AG04450 (cell line): ENCODE data around the gene SGO2. TPM values are rescaled to one million over a fixed set of nuclear protein-coding genes. Genes with fewer than 3 reads are reported as not detected.

Source experiments
- CTCF ChIA-PET: fragments of 300-600, 350-600 bp; formaldehyde crosslinking; extraction: SDS; loops from one replicate; lab custom pipeline; 2022; ENCODE audit warnings: antibody characterized with exemption, inconsistent platforms; lab: Charles Lee
- POLR2A ChIA-PET: fragments of 350-600 bp; formaldehyde crosslinking; extraction: SDS; loops from one replicate; lab custom pipeline; 2021; ENCODE audit warnings: antibody characterized with exemption, inconsistent platforms; lab: Yijun Ruan, JAX
- DNase-seq: peaks from one replicate; pipeline ENCODE4 v3.0.0-alpha.2; 2011; ENCODE audit warnings: low read depth, low spot score
- H3K27ac ChIP-seq: one replicate; pipeline ENCODE4 v1.5.1; 2012; ENCODE audit warnings: low read depth, low read length, control low read depth
- H3K27me3 ChIP-seq: one replicate; pipeline ENCODE4 v1.6.0; 2012; ENCODE audit warnings: low read length; ENCODE audit not compliant: control insufficient read depth, insufficient read depth
- H3K4me3 ChIP-seq: 2 replicates; pipeline ENCODE4 v1.5.1; 2011; ENCODE audit warnings: mild to moderate bottlenecking, low read depth, low read length, control low read depth
- H3K9me3 ChIP-seq: 2 replicates; pipeline ENCODE4 v1.5.1; 2012; ENCODE audit warnings: low read length; ENCODE audit not compliant: control insufficient read depth, insufficient read depth
- CTCF ChIP-seq: IDR thresholded peaks from 2 replicates; pipeline ENCODE4 v1.5.1; 2011; ENCODE audit warnings: low read depth, low read length, control low read depth, inconsistent platforms
- polyA plus RNA-seq: library from polyadenylated mRNA; depleted of rRNA; stranded (reverse); fragments of >200 nt; gene quantifications from 2 replicates; pipeline ENCODE4 v1.2.3, GENCODE V29; 2011

The SGO2 gene
- polyA plus RNA-seq, 1 experiment = 8.4 TPM

GRCh38 chr2:200616193-200616592 is 90.2 kb downstream of the SGO2 start:
- Histone ChIP-seq H3K27ac (no peak overlapping the region), H3K4me3 (no peak overlapping the region), H3K27me3 (no peaks in the 10 kb centered on the region), H3K9me3 (no peaks in the 10 kb centered on the region)
- no peak for TF ChIP-seq CTCF
- no peak for DNase-seq
- POLR2A ChIA-PET = interaction anchor here (0.6 to 0.7 kb wide), 3 partner anchors 132 to 252 kb away, joined by 3 to 5 read pairs (median 4); no protein-coding TSS in a partner anchor
- CTCF ChIA-PET = interaction anchor here (1.0 to 3.5 kb wide), 4 partner anchors 10 to 87 kb away, joined by 7 to 55 read pairs (median 10); no protein-coding TSS in a partner anchor

GRCh38 chr2:200616656-200617055 is 90.6 kb downstream of the SGO2 start:
- ChIA-PET CTCF (interaction anchor here (0.6 to 3.5 kb wide), 4 partner anchors 38 to 642 kb away, joined by 5 to 55 read pairs (median 10); no protein-coding TSS in a partner anchor), POLR2A (interaction anchor here (0.7 kb wide), 2 partner anchors 170 to 195 kb away, joined by 3 to 8 read pairs; partner anchors contain the start of gene BZW1)
- H3K9me3 ChIP-seq = no peaks in the 10 kb centered on the region
- TF ChIP-seq CTCF = no peak
- H3K27ac ChIP-seq = no peak overlapping the region
- no peaks in the 10 kb centered on the region for H3K27me3 ChIP-seq
- no peak for DNase-seq
- H3K4me3 ChIP-seq = no peak overlapping the region

GRCh38 chr2:200617156-200618053 is 91.4 kb downstream of the SGO2 start:
- no peak overlapping the region for H3K27ac ChIP-seq
- no peak overlapping the region for H3K4me3 ChIP-seq
- DNase-seq = no peak
- CTCF ChIA-PET = interaction anchor here (0.6 to 3.5 kb wide), 3 partner anchors 39 to 643 kb away, joined by 5 to 55 read pairs (median 8); no protein-coding TSS in a partner anchor
- H3K27me3 ChIP-seq = no peaks in the 10 kb centered on the region
- POLR2A ChIA-PET = interaction anchor here (0.7 kb wide), 1 partner anchor 194 kb away, joined by 8 read pairs; the partner anchor contains the start of gene BZW1
- no peak for TF ChIP-seq CTCF
- H3K9me3 ChIP-seq = no peaks in the 10 kb centered on the region

GRCh38 chr2:200618054-200618419 is 92.0 kb downstream of the SGO2 start:
- H3K9me3 ChIP-seq = no peaks in the 10 kb centered on the region
- CTCF ChIA-PET = interaction anchor here (1.1 to 3.5 kb wide), 3 partner anchors 9 to 118 kb away, joined by 5 to 55 read pairs (median 5); no protein-coding TSS in a partner anchor
- no peak for TF ChIP-seq CTCF
- no peak overlapping the region for H3K27ac ChIP-seq
- H3K27me3 ChIP-seq = no peaks in the 10 kb centered on the region
- POLR2A ChIA-PET = no interaction called here
- H3K4me3 ChIP-seq = no peak overlapping the region
- DNase-seq = no peak
